OCI-LY3 (cell line): ENCODE data around the gene PARD3.

Source experiments
- CTCF ChIP-seq: fragments of 200-600, 300-600 bp; sonication (generic); IDR thresholded peaks from 2 replicates; pipeline ENCODE4 v1.5.1; 2014; ENCODE audit warnings: antibody characterized with exemption, low read length, low read depth
- EZH2phosphoT487 ChIP-seq: fragments of 200-600 bp; shearing (Covaris generic); IDR thresholded peaks from 2 replicates; pipeline ENCODE4 v1.6.1; 2018; ENCODE audit warnings: antibody characterized with exemption, mixed run types, low read depth

- TF ChIP-seq CTCF (no peak), EZH2phosphoT487 (no peak)
These were observed 621.0 kb downstream of the PARD3 start for GRCh38 chr10:34193931-34194626.
